ENCODE data around the gene BCAS3.

- no peak for TF ChIP-seq CTCF (IDR thresholded peaks at IDR 0.05; ENCODE audit: low read depth, low read length, poor library complexity, severe bottlenecking)
- no peak for TF ChIP-seq EZH2phosphoT487 (IDR thresholded peaks at IDR 0.05; ENCODE audit: borderline replicate concordance, low read length)
These were observed 16.2 kb upstream of the BCAS3 start for GRCh38 chr17:60661489-60661888.

Data from DOHH2 (cell line).